ENCODE data around the gene GPR137. TPM values are rescaled to one million over a fixed set of nuclear protein-coding genes. Genes with fewer than 3 reads are reported as not detected.
A peak's percentile ranks its signal among the peaks of the same experiment; 100 is the strongest.

GPR137 gene
- total RNA-seq, 1 donor = 14.4 TPM

- H3K4me3 ChIP-seq (ENCODE audit: low read depth, low read length) = peak within 1 kb of the TSS; percentile 83
- no peak for TF ChIP-seq CTCF (IDR thresholded peaks at IDR 0.05; ENCODE audit: insufficient read depth, low read length)
- peak; percentile 96 for DNase-seq (ENCODE audit: low read depth)
These were observed 45.0 kb upstream of the GPR137 start, which contains the start of gene FKBP2 for GRCh38 chr11:64240435-64241240. Gene FKBP2, plus strand, starts transcription at chr11:64241095. Its CDS starts 1,293 bp downstream, at chr11:64242388.

- peak; percentile 99 for DNase-seq (ENCODE audit: low read depth)
- H3K4me3 ChIP-seq (ENCODE audit: low read depth, low read length) = peak overlapping the region; percentile 80
- no peak for TF ChIP-seq CTCF (IDR thresholded peaks at IDR 0.05; ENCODE audit: insufficient read depth, low read length)
These were observed 44.5 kb upstream of the GPR137 start for GRCh38 chr11:64241241-64241490.

GRCh38 chr11:64241491-64242374 lies 43.9 kb upstream of the GPR137 start:
- no peak for DNase-seq (ENCODE audit: low read depth)
- TF ChIP-seq CTCF (IDR thresholded peaks at IDR 0.05; ENCODE audit: insufficient read depth, low read length) = no peak
- peak overlapping the region; percentile 83 for H3K4me3 ChIP-seq (ENCODE audit: low read depth, low read length)

- no peak for DNase-seq (ENCODE audit: low read depth)
- peak overlapping the region; percentile 33 for H3K4me3 ChIP-seq (ENCODE audit: low read depth, low read length)
- no peak for TF ChIP-seq CTCF (IDR thresholded peaks at IDR 0.05; ENCODE audit: insufficient read depth, low read length)
These were observed 42.3 kb upstream of the GPR137 start for GRCh38 chr11:64243236-64243854.

- TF ChIP-seq CTCF (IDR thresholded peaks at IDR 0.05; ENCODE audit: insufficient read depth, low read length) = no peak
- H3K4me3 ChIP-seq (ENCODE audit: low read depth, low read length) = no peak overlapping the region
- DNase-seq (ENCODE audit: low read depth) = no peak
These were observed 41.5 kb upstream of the GPR137 start for GRCh38 chr11:64244107-64244506.

- H3K4me3 ChIP-seq (ENCODE audit: low read depth, low read length) = peak overlapping the region; percentile 93
- no peak for TF ChIP-seq CTCF (IDR thresholded peaks at IDR 0.05; ENCODE audit: insufficient read depth, low read length)
- DNase-seq (ENCODE audit: low read depth) = no peak
These were observed 40.7 kb upstream of the GPR137 start for GRCh38 chr11:64244966-64245365.
